ENCODE results near the gene UIMC1. TPM values are rescaled to one million over a fixed set of nuclear protein-coding genes. Genes with fewer than 3 reads are reported as not detected.

UIMC1 gene
- total RNA-seq, 6 experiments from 2014 or later, result 8.4 to 15.6 (median 13.0) TPM

GRCh38 chr5:176912115-176912514 is 94.5 kb downstream of the UIMC1 start:
- ATAC-seq (no peak), DNase-seq (no peak)
- whole genome bisulfite sequencing (ENCODE audit: insufficient coverage, low coverage, low lambda C conversion rate, missing lambda C conversion rate), result 78% methylated on average over 2 of the region's 2 CpGs
- intact Hi-C loops (cut with DNase I), result no loop called here
- Histone ChIP-seq H3K36me3 (peaks cover 0 to 18% (median 10%) of the 10 kb centered on the region in 4 donors), H3K27ac (no peak overlapping the region), H3K27me3 (no peaks in the 10 kb centered on the region), H3K4me3 (no peak overlapping the region), H3K4me1 (no peaks in the 10 kb centered on the region), H3K9me3 (no peaks in the 10 kb centered on the region)
- TF ChIP-seq POLR2A (IDR thresholded peaks at IDR 0.05) (no peak), CTCF (IDR thresholded peaks at IDR 0.05) (no peak)

GRCh38 chr5:176908675-176909368 is 97.8 kb downstream of the UIMC1 start:
- Histone ChIP-seq H3K4me3 (no peak overlapping the region), H3K4me1 (no peaks in the 10 kb centered on the region), H3K27me3 (no peaks in the 10 kb centered on the region), H3K36me3 (peaks cover 0 to 51% (median 23%) of the 10 kb centered on the region in 4 donors), H3K9me3 (no peaks in the 10 kb centered on the region), H3K27ac (no peak overlapping the region)
- TF ChIP-seq CTCF (IDR thresholded peaks at IDR 0.05) (no peak), POLR2A (IDR thresholded peaks at IDR 0.05) (no peak)
- WGBS (ENCODE audit: insufficient coverage, low coverage, low lambda C conversion rate, missing lambda C conversion rate), result 91% methylated on average over 5 of the region's 5 CpGs
- DNase-seq (no peak), ATAC-seq (peak in 1 of 4 donors; percentile 27)
- intact Hi-C loops (cut with DNase I), result no loop called here

GRCh38 chr5:176906796-176907195 is 99.8 kb downstream of the UIMC1 start:
- TF ChIP-seq CTCF (IDR thresholded peaks at IDR 0.05) (no peak), POLR2A (IDR thresholded peaks at IDR 0.05) (no peak)
- ATAC-seq (no peak), DNase-seq (no peak)
- Histone ChIP-seq H3K36me3 (peaks cover 0 to 54% (median 24%) of the 10 kb centered on the region in 4 donors), H3K9me3 (no peaks in the 10 kb centered on the region), H3K4me3 (no peak overlapping the region), H3K27ac (no peak overlapping the region), H3K4me1 (no peaks in the 10 kb centered on the region), H3K27me3 (no peaks in the 10 kb centered on the region)
- intact Hi-C loops (cut with DNase I), result no loop called here
- WGBS (ENCODE audit: insufficient coverage, low coverage, low lambda C conversion rate, missing lambda C conversion rate), result 64% methylated on average over 2 of the region's 3 CpGs

GRCh38 chr5:176906126-176906525 is 100.5 kb downstream of the UIMC1 start:
- ATAC-seq (no peak), DNase-seq (no peak)
- Histone ChIP-seq H3K4me3 (no peak overlapping the region), H3K4me1 (no peaks in the 10 kb centered on the region), H3K36me3 (peaks cover 0 to 54% (median 24%) of the 10 kb centered on the region in 4 donors), H3K27me3 (no peaks in the 10 kb centered on the region), H3K27ac (no peak overlapping the region), H3K9me3 (no peaks in the 10 kb centered on the region)
- intact Hi-C loops (cut with DNase I), result no loop called here
- WGBS (ENCODE audit: insufficient coverage, low coverage, low lambda C conversion rate, missing lambda C conversion rate), result 100% methylated on average over 1 of the region's 1 CpG
- TF ChIP-seq POLR2A (IDR thresholded peaks at IDR 0.05) (no peak), CTCF (IDR thresholded peaks at IDR 0.05) (no peak)

All from right lobe of liver (tissue), 6 donors.